ENCODE data around the gene HIGD2A.

Gene HIGD2A

DNA sequence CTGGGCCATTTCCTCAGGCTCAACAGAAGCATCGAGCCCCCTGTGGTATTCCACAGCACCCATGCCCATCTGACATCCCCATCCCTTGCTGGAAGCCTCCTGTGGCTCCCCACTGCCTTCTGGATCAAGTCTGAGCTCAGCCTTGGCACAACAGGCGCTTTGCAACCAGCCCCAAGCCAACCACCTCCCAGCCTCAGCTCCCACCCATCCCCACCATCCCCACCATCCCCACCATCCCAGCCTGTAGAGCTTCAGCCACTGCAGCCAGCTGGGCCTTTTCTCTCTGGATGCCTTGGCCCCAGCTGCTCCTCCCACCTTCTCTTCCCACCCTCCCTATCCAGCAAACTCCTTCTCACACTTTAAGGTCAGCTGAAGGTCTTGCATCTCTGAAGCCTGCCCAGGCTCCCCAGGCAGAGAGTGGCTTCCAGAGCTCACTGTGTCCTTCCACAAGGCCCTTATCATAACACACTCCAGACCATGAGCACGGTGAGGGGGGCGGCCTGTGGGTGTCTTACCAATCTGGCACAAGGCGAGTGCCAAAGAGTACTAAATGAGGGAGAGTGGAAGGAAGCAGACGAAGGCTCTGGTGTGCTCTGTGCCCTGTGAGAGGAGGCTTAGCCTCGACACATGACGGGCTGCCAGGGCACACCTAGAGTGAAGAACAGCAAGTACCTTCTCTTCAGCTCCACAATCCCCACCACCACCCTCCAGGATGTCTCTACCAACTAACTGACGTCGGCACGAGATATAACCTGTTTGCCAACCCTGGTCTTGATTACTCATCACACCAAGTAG, 6.5 kb downstream of the HIGD2A start:
- TF ChIP-seq GATA2 (IDR thresholded peaks at IDR 0.05; ENCODE audit: low read depth, low read length) (no peak), GATA3 (IDR thresholded peaks at IDR 0.05; ENCODE audit: low read depth, low read length) (no peak)

DNA sequence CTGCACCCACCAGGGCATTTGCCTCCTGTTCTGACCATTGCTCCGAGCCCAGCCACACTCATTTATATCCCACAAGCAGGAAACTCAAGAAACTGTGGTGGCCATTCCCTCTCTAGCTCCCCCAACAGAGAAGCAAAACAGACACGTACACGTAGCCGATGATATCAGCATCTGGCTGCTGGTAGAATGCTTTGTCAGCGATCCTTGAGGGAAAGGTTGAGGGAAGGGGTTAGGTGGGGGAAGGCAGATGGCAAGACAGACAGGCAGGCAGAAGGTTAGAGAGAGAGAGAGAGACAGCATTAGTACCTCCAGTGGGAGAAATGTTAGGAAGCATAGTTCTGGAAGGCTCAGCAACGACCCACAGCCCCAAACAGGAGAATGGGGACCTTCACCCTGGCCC, 7.8 kb downstream of the HIGD2A start:
- TF ChIP-seq GATA2 (IDR thresholded peaks at IDR 0.05; ENCODE audit: low read depth, low read length), result no peak
- TF ChIP-seq GATA3 (IDR thresholded peaks at IDR 0.05; ENCODE audit: low read depth, low read length), result no peak

DNA sequence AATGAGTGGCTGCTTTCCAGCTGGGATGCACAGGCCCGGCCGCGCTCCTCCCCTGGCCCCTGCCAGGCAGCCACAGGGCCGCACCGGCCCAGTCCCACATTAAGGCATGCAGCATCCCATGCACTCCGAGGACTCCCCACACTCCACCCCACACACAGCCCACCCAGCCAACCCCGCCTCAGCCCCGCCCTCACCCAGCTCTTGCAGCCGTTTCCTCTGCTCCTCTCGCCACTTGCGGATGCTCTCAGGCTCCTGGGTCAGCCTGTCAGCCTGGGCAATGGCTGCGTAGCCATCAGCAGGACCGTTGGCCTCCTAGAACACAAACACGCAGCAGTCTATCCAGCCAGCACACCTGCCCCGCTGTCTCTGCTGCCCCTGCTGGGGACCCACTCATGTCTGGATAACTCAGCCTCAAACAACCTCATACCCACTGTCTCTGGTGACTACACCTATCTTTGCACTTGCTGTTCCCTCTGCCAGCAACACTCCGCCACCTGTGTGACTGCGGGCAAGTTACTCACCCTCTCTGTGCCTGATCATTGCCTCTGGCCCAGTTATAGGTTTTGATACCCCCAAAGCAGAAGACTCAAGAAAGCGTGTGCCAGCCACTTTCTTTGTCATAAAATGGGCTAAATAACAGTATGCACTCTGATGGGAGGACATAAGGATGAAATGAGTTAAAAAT, 9.3 kb downstream of the HIGD2A start:
- TF ChIP-seq GATA2 (IDR thresholded peaks at IDR 0.05; ENCODE audit: low read depth, low read length) (no peak), GATA3 (IDR thresholded peaks at IDR 0.05; ENCODE audit: low read depth, low read length) (no peak)

DNA sequence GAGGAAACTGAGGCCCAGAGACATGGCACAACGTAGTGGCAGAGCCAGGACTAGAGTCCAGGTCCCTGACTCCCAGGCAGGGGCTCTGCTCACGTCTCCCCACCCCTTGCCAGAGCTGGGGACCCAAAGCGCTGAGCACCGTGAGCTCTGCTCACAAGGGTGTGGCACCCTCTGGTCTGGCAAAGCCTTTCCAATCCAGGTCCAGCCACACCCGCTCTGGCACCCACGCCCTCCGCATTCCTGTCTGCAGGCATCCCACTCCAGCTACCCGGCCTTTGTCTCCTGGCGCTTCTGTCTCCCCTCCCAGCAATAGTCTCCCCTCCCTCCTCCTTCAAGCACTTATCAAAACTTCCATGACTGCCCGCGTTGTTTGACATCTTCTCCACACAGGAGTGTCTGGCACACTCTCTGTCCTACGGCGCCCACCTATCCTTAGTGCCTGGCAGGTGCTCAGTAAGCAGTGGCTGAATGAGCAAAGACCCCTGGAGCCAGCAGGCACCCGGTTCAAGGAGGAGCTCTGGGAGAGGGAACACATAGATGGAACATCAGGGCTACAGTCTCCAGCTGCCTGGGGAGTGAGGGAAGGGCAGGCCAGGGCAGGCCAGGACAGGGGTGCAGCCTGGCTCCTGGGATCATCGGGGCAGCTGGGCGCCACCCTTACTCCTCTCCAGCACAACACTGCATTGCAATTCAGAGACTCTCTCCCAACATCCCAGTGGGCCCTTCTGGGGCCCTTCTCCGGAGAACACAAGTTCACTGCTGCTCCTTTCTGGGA, 12.0 kb downstream of the HIGD2A start:
- no peak for TF ChIP-seq GATA3 (IDR thresholded peaks at IDR 0.05; ENCODE audit: low read depth, low read length)

DNA sequence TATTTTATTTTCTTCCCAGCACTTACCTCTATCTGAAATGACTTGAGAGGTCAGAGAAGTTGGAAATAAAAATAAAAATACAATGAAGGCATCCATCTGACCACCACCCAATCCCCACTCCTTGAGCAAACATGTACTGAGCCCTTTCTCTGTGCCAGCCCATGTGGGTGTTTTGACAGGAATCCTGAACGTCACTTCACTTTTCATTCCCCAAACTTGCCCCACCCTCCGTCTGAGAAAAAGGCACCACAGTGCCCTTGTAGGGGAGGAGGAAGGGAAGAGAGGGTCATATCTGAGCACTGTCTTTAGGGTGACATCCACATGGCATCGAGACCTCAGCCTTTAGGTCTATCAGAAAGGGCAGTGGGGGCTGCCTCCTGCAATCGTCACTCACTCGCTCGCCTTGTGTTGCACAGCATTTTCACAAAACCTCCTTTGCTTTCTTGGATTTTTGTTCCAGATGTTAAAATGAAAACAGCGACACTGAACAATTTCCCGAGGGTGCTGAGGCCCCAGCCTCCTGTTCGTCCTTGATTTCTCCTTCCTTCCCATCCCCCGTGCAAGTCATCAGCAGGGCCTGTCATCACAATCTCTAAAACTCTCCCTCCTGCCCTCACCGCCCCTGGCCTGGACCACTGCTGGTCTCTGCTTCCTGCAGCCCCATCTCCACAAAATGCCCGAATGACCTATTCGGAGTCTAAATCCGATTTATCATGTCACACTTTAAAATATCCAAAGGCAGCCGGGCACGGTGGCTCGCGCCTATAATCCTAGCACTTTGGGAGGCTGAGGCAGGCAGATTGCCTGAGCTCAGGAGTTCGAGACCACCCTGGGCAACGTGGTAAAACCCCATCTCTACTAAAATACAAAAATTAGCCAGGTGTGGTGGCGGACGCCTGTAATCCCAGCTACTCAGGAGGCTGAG, 13.0 kb downstream of the HIGD2A start:
- TF ChIP-seq GATA2 (IDR thresholded peaks at IDR 0.05; ENCODE audit: low read depth, low read length), result no peak
- TF ChIP-seq GATA3 (IDR thresholded peaks at IDR 0.05; ENCODE audit: low read depth, low read length), result no peak

DNA sequence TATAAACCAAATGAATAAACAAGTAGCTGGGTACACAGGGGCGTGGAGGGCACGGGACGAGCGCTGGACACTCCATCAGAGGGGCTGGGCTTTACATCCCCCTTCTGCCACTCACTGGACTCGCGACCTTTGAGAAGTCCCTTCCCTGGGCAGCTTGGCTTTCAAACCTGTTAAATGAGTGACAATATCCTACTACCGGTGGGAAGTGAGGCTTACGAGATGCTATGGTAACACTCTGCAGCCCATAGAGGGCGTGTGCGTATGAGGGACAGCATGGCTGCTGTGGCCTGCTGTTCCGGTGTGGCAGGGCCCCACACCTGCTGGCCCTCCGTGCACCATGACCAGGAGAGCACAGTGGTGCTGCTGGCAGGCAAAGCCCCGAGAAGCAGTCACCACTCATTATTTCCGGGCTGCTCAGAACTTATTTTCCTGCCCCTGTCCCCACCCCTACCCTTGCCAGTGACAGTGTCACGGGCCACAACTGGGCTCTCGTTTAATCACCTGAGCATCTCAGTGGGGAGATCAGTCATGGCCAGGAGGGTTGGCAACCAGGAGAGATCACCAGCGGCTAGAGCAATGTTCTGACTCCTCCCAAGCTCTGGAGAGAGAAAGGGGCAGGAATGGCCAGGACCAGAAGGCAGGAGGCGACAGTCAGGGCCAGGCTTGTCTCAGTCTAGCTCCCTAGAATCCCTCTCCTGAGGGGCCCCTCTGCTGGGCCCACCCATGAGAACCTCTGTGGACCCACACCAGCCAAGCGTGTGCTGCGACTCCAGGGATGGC, 17.3 kb downstream of the HIGD2A start:
- TF ChIP-seq GATA2 (IDR thresholded peaks at IDR 0.05; ENCODE audit: low read depth, low read length) (no peak), GATA3 (IDR thresholded peaks at IDR 0.05; ENCODE audit: low read depth, low read length) (no peak)

DNA sequence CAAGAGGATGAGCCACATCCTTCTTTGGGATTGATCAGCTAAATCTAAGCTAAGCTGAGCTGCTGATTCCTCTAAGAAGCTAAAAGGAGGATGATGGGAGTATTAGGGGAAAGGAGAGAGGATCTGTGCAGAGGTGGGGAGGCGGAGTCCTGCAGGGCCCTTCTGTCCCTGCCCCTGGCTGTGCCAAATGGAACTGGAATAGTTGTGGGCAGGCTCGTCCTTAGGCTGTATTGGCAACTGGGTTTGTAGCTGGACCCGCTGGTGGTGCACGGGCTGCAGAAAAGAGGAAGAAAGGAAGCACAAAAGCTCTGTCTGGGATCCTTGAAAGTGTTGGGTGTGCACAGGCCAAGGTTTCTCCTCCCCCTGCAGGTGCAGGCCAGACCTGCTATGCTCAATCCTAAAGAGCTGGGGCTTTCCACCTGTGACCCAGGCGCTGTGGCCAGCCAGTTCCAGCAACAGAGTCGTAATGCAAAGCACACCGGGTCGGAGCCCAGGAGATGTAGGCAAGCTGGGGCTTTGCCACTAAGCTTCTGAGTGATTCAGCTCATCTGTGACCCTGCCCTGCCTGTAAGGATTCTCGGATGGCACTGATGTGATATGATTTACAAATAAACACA, 18.0 kb downstream of the HIGD2A start:
- TF ChIP-seq GATA2 (IDR thresholded peaks at IDR 0.05; ENCODE audit: low read depth, low read length) (no peak), GATA3 (IDR thresholded peaks at IDR 0.05; ENCODE audit: low read depth, low read length) (no peak)

DNA sequence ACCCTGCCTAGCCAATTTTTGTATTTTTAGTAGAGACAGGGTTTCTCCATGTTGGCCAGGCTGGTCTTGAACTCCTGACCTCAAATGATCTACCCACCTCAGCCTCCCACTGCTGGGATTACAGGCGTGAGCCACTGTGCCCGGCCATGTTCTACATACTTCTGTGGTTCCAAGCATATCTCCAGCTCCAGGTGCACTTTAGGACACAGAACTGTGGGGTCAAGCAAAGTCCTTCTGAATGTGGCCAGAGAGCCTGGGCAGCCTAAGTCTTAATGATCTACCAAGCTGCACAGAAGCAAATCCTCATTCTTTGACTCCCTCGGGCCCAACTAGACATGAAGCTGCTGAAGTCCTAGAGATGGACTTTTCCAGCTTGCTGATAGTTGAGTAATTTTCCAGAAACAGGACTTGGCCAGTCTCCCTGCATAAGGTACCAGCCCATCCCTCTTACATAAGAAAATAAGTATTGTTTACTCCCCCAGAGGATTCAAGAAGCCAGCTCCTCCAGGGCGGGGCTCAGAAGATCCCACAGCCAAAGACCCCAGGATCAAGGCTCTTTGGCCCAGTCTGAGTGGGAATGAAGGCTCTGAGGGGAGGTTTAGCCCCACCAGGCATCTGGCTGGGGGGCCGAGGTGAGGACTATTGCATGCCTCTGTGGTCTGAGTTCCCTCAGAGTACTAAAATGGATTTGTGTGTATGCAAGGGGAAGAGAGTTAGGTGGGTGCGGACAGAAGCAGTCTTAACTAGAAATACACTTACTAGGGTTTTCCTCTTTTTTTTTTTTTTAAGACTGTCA, 19.1 kb downstream of the HIGD2A start:
- TF ChIP-seq GATA3 (IDR thresholded peaks at IDR 0.05; ENCODE audit: low read depth, low read length), result no peak

DNA sequence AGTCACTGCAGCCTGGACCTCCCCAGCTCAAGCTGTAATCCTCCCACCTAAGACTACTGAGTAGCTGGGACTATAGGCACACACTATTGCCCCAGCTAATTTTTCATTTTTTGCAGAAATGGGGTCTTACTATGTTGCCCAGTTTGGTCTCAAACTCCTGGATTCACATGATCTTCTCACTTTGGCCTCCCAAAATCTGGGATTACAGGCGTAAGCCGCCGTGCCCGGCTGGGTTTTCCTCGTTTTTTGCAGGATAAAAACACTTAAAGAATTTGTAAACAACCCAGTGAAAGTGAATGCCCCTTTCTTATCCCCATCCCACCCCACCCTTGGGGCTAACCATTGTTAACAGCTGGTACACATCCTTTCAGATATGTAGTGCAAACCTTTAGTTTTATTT, 20.0 kb downstream of the HIGD2A start:
- TF ChIP-seq GATA3 (IDR thresholded peaks at IDR 0.05; ENCODE audit: low read depth, low read length), result no peak
- no peak for TF ChIP-seq GATA2 (IDR thresholded peaks at IDR 0.05; ENCODE audit: low read depth, low read length)

DNA sequence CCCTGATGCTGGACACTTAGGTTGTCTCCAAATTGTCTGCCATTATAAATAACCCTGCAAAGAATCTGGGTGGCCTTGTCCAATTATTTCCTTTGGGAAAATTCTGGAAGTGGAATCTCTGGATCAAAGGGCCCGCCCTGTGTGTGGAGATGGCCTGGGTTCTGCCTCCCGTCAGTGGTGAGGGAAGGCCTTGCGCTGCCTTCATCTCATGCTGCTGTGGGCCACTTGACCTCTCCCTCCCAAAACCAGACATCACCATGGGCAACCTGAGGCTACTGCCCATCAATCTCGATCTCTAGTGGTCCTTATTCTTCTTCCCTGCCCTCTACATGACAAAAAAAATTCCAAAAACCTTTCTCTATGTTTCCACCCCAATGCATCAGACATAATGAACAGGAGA, 21.2 kb downstream of the HIGD2A start:
- TF ChIP-seq GATA3 (IDR thresholded peaks at IDR 0.05; ENCODE audit: low read depth, low read length) (no peak), GATA2 (IDR thresholded peaks at IDR 0.05; ENCODE audit: low read depth, low read length) (no peak)

DNA sequence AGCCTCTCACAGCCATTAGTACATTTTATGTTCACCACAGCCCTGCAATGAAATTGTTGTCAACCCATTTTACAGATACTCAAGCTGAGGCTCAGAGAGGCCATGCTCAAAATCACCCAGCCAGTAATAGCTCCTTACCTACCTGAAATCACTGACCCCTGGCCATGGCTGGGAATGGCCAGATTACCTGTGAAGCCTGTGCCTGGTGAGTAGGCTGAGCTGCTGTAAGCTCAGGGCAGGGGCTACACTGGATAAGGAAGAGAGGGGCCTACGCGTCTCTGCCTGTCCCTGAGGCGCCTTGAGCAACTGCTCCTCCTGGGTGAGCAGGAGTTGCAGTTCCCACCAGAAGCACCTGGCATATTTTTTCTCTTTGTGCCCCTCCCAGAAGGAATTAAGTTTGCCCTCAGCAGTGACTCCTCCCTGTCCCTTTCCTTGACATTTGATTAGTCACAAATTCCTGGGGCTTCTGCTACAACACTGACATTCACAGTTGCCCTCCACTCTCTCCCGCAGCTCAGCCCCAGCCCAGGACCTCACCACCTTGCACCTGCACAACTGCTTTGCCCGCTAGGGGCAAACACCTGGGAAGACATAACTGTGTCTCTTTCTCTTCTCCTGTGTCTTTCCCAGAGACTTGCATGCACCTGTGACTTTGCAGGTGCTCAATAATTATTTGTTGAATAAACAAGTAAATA, 22.1 kb downstream of the HIGD2A start:
- TF ChIP-seq GATA2 (IDR thresholded peaks at IDR 0.05; ENCODE audit: low read depth, low read length) (no peak), GATA3 (IDR thresholded peaks at IDR 0.05; ENCODE audit: low read depth, low read length) (no peak)
